BE2C (cell line): Measurements from ENCODE around the gene KCTD17.

ENCODE experiments used
- DNase-seq: peaks from one replicate; pipeline ENCODE4 v3.0.0-alpha.2; 2020
- H3K27me3 ChIP-seq: fragments of 250-450 bp; sonication (Bioruptor Pico); 2 replicates; pipeline ENCODE4 v1.5.1; 2020; ENCODE audit warnings: mild to moderate bottlenecking
- H3K36me3 ChIP-seq: fragments of 250-450 bp; sonication (Bioruptor Pico); 2 replicates; pipeline ENCODE4 v1.5.1; 2020; ENCODE audit warnings: mild to moderate bottlenecking
- H3K4me1 ChIP-seq: fragments of 250-450 bp; sonication (Bioruptor Pico); 2 replicates; pipeline ENCODE4 v1.5.1; 2020
- H3K4me3 ChIP-seq: 2 replicates; pipeline ENCODE4 v1.5.1; 2011; ENCODE audit warnings: low read depth, low read length
- H3K9me3 ChIP-seq: fragments of 250-450 bp; sonication (Bioruptor Pico); 2 replicates; pipeline ENCODE4 v1.5.1; 2020
- TF ChIP-seq, protein P1 (sequence below): IDR thresholded peaks from 2 replicates; pipeline ENCODE4 v1.5.1; 2012; ENCODE audit warnings: mild to moderate bottlenecking, low read depth, low read length

KCTD17 gene

DNA sequence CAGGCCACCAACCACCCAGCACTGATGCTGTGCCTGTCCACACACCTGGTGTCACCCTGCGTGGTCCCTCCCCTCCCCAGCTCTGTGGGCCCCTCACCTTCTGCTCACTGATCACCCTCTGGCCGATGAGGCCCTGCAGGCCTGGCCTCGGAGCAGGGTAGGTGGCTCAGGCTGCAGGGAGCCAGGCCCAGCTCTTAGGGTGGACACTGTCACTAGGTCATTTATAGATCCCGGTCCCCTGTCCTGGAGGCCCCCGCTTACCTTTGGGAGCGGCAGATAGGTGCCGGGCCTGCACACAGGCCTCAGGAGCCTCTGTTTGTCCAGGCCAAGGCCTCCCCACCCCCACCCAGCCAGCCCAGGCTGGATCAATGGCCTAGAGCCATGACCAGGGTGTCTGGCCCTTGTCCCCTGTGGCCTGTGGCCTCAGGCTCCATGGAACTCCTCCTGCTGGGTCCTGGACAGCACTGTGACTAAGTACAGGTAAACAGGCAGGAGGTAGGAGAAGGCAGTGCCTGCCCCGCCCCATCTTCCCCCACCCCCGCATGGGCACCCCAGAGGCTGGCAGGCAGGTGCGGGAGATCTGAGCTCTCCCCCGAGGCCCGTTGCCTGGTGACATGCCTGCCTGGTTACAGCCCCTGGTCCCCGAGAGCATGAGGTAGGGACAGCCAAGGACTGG lies 57.8 kb downstream of the KCTD17 start, which contains the start of gene TMPRSS6:
TMPRSS6 (minus strand) TSS at position 472 of the 676 bp plus-strand sequence. CDS start 6,296 bp downstream, outside the sequence.
- Histone ChIP-seq H3K4me1 (no peaks in the 10 kb centered on the region; the same call in 1 of the 2 replicates), H3K36me3 (no peaks in the 10 kb centered on the region), H3K4me3 (no peak within 1 kb of the TSS), H3K9me3 (no peaks in the 10 kb centered on the region), H3K27me3 (no peaks in the 10 kb centered on the region)
- TF ChIP-seq, protein P1, sequence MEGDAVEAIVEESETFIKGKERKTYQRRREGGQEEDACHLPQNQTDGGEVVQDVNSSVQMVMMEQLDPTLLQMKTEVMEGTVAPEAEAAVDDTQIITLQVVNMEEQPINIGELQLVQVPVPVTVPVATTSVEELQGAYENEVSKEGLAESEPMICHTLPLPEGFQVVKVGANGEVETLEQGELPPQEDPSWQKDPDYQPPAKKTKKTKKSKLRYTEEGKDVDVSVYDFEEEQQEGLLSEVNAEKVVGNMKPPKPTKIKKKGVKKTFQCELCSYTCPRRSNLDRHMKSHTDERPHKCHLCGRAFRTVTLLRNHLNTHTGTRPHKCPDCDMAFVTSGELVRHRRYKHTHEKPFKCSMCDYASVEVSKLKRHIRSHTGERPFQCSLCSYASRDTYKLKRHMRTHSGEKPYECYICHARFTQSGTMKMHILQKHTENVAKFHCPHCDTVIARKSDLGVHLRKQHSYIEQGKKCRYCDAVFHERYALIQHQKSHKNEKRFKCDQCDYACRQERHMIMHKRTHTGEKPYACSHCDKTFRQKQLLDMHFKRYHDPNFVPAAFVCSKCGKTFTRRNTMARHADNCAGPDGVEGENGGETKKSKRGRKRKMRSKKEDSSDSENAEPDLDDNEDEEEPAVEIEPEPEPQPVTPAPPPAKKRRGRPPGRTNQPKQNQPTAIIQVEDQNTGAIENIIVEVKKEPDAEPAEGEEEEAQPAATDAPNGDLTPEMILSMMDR: no peak
- no peak for DNase-seq

DNA sequence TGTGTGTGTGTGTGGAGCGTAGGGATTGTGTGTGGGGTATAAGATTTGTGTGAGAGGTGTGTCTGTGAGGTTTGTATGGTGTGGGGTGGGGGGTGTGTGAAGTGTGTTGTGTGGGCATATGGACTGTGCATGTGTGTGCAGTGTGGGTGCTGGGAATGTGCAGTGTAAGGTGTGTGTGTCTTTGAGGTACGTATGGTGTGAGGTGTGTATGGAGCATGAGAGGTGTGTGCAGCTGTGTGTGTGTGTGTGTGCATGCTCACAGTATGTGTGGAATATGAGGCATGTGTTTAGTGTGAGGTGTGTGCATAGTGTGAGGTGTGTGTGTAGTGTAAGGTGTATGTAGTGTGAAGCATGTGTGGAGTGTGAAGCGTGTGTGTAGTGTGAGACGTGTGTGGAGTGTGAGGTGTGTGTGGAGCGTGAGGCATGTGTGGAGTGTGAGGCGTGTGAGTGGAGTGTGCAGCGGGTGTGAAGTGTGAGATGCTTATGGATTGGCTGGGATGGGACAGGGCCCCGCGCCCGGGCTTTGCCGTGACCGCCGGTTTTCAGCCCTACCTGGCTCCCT lies 59.7 kb downstream of the KCTD17 start:
- no peak for DNase-seq
- no peaks in the 10 kb centered on the region; the same call in 1 of the 2 replicates for H3K4me1 ChIP-seq
- H3K27me3 ChIP-seq: no peaks in the 10 kb centered on the region
- no peaks in the 10 kb centered on the region for H3K36me3 ChIP-seq
- TF ChIP-seq, protein P1: no peak
- H3K4me3 ChIP-seq: no peak overlapping the region
- no peaks in the 10 kb centered on the region for H3K9me3 ChIP-seq

GRCh38 chr22:37112084-37112728 lies 60.7 kb downstream of the KCTD17 start:
- DNase-seq: no peak
- H3K36me3 ChIP-seq: no peaks in the 10 kb centered on the region
- TF ChIP-seq, protein P1: no peak
- no peaks in the 10 kb centered on the region for H3K9me3 ChIP-seq
- no peaks in the 10 kb centered on the region for H3K27me3 ChIP-seq
- H3K4me1 ChIP-seq: no peaks in the 10 kb centered on the region; the same call in 1 of the 2 replicates
- H3K4me3 ChIP-seq: no peak overlapping the region
